GM13976 (cell line): ENCODE measurements around the gene KCNMB2.
"Not testable (repeated sequence)": the region's sequence is repeated elsewhere in the genome, so short reads cannot be mapped to it uniquely, and the experiment has no call there.

Experiments used
- DNase-seq: peaks from one replicate; pipeline ENCODE4 v3.0.0; 2012; ENCODE audit warnings: low spot score
- CTCF ChIP-seq: IDR thresholded peaks from 2 replicates; pipeline ENCODE4 v1.5.1; 2012; ENCODE audit warnings: borderline replicate concordance, mild to moderate bottlenecking; ENCODE audit not compliant: insufficient read depth; ENCODE audit errors: extremely low read depth, missing control alignments, control extremely low read depth
- in situ Hi-C: fragments of 300-500 bp; cut with MboI; formaldehyde crosslinking; loops from one replicate; pipeline ENCODE4 v1.12.0; 2022; ENCODE audit warnings: low sequenced_read_pairs, mixed read lengths, inconsistent platforms; ENCODE audit not compliant: unreplicated experiment

KCNMB2 gene

GRCh38 chr3:178741020-178741419 is 204.8 kb downstream of the KCNMB2 start:
- in situ Hi-C loops, result no loop called here
- DNase-seq, result no peak
- no peak for TF ChIP-seq CTCF

- DNase-seq, result no peak
- TF ChIP-seq CTCF, result no peak
- in situ Hi-C loops, result no loop called here
Measured at GRCh38 chr3:178743297-178743696, 207.1 kb downstream of the KCNMB2 start.

GRCh38 chr3:178745861-178746655 is 209.8 kb downstream of the KCNMB2 start:
- in situ Hi-C loops, DNase-seq: not testable (repeated sequence)

- DNase-seq, result no peak
- no peak for TF ChIP-seq CTCF
- in situ Hi-C loops, result no loop called here
Measured at GRCh38 chr3:178748874-178749273, 212.6 kb downstream of the KCNMB2 start.

- in situ Hi-C loops, result no loop called here
- no peak for DNase-seq
- no peak for TF ChIP-seq CTCF
Measured at GRCh38 chr3:178749471-178749870, 213.2 kb downstream of the KCNMB2 start.

GRCh38 chr3:178750639-178751300 is 214.5 kb downstream of the KCNMB2 start:
- DNase-seq, result no peak
- in situ Hi-C loops, result no loop called here
- TF ChIP-seq CTCF, result no peak

GRCh38 chr3:178752843-178753242 is 216.6 kb downstream of the KCNMB2 start:
- no peak for TF ChIP-seq CTCF
- no peak for DNase-seq
- in situ Hi-C loops, result no loop called here
